SIG-M5 treated with dmso at 0.1 percent for 504 hours (cell line): ENCODE results near the gene PPP4R4.
"Not testable (repeated sequence)": the region's sequence is repeated elsewhere in the genome, so short reads cannot be mapped to it uniquely, and the experiment has no call there.

Experiments
- DNase-seq: peaks from one replicate; lab custom pipeline; 2025; ENCODE audit not compliant: unreplicated experiment; lab: John Stamatoyannopoulos, UW

Gene PPP4R4

DNA sequence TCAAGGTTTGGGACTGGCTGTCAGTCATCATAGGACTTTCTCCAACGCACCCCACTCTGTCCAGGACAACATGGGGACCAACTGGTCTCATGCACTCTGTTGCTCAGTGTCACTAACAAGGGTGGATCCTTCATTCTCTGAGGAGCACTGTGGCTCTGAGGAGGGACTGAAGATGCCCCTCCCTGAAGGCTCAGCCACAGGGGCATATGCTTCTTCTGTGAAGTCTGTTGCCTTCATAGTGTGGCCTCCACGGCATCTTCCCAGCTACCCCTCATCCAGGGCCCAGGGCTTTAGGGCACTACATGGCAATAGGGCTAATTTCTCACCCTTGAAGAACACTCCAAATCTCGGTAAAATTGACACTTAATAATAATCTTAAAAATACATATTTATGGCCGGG lies 30.4 kb upstream of the PPP4R4 start:
- DNase-seq, result no peak

GRCh38 chr14:94144765-94145164 lies 29.4 kb upstream of the PPP4R4 start:
- no peak for DNase-seq

DNA sequence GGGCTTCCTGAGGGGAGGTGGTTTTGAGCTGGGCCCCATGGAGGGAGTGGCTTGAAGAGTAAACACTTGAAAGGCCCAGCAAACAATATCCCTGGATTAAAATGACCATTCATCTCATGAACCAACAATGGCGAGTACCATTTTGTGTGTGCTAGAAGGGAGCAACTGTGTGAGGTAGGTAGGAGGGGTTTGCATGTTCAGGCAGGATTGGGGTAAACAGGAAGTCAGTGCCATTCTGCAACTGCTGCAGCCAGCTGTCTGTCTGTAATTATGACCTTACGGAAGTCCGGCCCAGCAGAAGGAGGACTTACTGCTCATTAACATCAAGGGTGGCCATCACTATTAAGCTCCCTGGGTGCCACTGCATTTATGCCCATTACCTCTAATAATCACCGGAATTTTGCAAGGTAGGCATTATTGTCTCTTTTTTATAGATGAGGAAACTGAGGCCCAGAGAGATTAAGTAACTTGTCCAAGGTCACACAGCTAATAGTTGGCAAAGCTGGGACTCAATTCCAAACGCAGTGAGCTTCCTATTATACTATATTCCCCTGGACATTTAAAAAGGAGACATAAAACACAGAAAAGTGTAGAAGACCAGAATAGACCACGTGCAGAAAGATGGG lies 28.1 kb upstream of the PPP4R4 start:
- no peak for DNase-seq

DNA sequence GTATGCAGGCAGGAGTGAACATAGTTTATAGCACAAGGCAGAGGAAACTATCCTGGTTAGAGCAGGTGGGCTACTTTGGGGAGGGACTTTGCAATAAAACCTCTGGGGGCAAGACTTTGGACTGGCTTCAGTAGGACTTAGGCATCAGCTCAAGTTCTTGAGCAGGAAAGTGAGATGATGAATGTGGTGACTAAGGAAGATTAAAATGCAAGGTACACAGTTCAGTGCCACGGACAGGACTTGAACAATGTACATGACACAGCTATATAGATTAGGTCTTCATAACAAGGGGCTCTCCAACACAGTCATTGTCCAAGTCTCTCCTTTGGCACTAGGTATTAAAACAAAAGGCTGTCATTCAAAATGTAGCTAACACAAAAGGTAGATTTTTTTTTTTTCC lies 21.4 kb upstream of the PPP4R4 start:
- no peak for DNase-seq

DNA sequence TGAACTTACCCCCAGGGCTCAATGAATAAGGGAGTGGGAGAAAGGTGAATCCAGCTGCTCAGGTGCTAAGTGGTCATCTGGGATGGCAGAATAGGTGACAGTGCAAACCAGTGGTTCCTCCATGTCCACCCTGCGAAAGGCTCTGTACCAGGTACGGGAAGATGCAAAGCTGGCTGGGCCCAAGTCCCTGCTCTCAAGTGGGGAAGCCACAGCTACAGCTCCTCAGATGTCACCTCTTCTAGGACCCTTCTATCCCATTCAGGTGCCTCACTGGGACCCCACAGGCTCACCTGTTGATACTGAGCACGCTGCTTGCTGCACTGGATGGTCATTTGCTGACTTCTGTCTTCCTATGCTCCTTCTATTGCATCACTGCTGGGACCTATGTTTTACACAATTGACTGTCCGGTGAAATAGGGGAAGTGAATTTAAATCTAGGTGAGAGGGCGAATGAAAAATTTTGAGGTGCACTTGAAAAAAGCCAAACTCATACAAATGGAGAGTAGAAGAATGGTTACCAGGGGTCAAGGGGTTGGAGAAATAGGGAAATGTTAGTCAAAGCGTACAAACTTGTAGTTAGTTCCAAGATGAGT lies 20.3 kb upstream of the PPP4R4 start:
- no peak for DNase-seq

- DNase-seq, result not testable (repeated sequence)
Measured at GRCh38 chr14:94156143-94156542, 18.0 kb upstream of the PPP4R4 start.

DNA sequence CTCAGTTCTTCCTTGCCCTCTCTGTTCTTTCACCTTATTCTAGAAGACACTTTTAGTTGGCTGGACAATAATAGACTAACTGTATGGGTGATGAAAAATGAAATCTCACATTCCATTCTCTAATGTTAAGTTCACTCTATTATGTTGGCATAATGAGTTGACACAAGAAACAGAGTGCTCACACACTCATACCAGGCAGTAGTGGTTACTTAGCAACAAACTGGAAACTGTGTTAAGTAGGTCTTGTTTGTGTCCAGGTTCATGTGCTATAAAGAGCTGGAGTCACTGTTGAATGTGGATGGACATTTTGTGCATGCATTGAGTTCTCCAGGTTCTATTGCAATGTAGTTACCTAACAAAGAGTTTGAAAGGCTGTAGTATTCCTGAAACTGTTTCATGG lies 16.9 kb upstream of the PPP4R4 start:
- no peak for DNase-seq

GRCh38 chr14:94158239-94158883 lies 15.8 kb upstream of the PPP4R4 start:
- no peak for DNase-seq

- DNase-seq, result no peak
Measured at GRCh38 chr14:94161058-94161457, 13.1 kb upstream of the PPP4R4 start.

DNA sequence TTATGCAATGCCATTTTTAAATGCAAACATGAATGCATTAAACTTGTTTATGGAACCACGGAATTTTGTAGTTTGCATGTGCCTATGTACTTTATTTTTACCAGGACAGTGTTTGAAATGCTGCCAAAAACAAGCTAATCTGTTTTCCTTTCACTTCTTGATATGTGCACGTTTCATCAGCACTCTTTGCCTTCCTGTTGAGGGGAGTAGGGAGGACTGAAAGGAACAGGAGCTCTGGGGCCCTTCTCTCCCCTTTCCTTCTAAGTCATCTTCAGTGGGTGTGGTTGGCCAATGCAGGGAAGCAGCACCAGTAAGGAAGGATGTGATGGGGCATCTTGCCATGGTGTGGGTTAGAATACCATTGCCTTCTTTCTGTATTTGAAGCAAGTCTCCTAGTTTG lies 12.1 kb upstream of the PPP4R4 start:
- DNase-seq, result peak; percentile 28

GRCh38 chr14:94162466-94162865 lies 11.7 kb upstream of the PPP4R4 start:
- DNase-seq, result no peak

DNA sequence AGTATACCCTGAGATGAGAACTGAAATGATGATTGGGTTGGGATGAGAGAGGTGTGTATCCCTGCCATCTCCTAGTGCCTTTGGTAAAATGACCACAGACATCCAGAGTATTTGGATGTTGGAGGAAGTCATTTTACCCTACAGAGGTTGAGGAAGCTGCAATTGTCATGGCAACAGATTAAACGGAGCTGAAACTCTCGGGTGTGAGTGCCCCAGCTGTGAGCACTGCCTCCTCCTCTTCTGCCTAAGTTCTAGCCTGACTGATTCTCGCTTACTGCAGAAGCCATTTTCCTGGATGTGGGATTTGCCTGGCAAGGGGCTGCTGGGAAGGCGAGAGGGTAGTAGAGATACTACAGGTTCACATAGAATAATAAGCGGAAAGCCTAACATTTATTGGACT lies 10.3 kb upstream of the PPP4R4 start:
- peak; percentile 11 for DNase-seq

DNA sequence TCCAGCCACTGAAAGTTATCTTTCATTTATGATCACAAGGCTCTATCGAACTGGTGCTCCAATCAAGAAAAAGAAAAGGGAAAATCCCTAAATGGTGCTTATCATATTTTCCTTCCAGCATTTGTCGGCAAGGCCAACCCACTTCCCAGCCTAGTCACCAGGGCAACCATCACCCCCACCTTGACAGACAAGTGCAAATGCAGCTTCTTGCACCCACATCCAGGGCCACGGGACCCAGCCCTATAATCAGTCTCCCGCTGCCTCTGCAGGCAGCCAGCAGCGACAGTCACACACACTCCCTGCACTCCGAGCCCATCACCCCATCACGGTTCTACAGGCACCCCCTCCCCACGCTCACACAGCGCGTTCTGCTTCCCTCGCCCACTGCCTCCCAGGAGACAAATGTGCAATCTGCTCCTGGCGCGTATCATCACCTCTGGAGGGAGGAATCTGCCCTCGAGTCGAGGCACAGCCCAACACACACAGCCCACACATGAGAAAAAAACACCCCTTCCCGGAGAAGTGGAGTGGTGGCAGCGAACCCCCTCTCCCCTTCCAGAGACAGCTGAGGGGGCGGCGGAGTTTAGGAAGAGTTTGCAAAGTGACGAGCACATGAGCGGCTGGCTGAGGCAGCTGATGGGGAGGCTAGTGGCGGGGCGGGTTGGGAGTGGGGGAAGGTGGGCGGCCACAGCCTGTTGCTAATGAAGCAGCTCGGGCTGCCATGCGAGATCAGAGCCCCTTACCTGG lies 9.3 kb upstream of the PPP4R4 start:
- DNase-seq, result no peak

- DNase-seq, result no peak
Measured at GRCh38 chr14:94165744-94166143, 8.4 kb upstream of the PPP4R4 start.

DNA sequence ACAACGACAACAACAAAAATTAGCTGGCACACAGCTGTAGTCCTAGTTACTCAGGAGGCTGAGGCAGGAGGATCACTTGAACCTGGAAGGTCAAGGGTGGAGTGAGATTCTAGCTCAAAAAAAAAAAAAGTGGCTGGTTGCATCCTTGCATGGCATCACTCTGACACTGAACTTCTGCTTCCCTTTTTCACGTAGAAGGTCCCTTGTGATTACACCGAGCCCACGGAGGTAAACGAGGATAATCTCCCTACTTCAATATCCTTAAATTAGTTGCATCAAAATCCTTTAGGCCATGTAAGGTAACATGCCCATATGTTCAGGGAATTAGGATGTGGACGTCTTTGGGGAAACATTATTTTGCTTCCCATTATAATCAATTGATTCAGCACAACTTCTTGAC lies 4.0 kb upstream of the PPP4R4 start:
- no peak for DNase-seq

DNA sequence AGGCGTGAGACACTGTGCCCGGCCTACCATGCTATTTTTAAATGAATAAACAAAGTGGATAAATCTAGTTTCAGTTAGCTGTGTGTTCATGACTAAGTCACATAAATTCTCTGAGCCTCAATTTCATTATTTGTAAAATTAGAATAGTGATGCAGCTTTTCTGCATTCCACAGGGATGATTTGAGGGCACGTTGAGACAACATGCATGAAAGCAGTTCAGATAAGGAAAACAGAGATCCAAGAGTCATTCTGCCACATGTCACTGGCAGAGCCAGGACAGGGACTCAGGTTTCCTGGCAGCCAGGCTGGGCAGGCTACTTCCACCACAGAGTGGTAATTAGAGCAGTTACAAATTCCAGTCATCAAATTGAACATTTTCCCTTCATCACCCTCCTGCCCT lies 2.9 kb upstream of the PPP4R4 start:
- no peak for DNase-seq

GRCh38 chr14:94172545-94172944 lies 1.6 kb upstream of the PPP4R4 start:
- no peak for DNase-seq

GRCh38 chr14:94173471-94173884 lies 644 bp upstream of the PPP4R4 start:
- DNase-seq, result no peak

- no peak for DNase-seq
Measured at GRCh38 chr14:94174604-94175010, 485 bp downstream of the PPP4R4 start.

DNA sequence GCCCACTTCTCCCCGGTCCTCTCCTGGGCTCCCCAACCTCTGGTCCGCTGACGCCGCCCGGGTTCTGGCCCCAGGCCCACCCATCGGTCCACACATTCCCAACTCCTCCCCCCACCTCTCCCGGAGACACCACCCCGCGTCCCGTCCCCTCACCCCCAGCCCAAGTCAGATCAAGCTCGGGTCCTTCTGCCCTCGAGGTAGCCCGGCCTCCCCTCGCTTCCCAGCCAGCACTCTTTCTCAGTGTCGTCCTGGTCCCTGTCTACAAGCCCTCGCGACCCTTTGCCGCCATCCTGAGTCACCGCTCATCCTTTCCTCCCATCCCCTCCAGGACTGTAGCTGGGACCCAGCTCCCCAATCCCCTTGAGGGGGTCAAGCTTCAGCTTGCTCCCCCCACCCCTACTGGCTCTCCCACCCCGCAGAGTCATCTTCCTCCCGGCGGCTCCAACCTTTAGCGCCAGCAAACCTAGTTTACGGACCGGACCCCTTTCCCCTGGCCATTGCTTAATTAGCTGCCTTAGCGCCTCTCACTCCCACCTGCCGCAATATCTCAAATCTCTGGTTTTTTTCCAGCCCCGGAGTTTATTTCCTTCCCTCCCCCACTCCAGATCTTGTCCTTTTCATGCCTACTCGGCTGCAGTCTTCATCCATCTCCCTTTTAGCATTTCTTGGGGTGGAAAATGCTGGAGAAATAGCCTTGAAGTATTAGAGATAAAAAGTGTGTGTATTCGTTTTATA lies 1.1 kb downstream of the PPP4R4 start:
- no peak for DNase-seq

DNA sequence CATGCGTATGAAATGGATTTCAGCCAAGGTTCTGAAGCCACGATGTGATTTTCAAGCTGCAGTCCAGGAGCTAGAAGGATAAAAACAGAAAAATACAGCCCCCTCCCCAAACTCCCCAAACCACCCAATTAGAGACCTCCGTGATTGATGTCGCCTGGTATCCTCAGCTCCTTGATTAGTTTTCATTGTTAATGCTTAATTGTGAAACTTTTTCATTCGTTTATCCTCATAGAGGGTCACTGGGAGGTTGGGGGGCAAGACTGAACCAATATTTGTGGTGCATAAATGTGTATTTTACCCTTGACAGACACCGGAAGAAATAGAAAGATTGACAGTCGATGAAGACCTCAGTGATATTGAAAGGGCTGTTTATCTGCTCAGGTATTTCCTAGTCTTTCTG lies 1.6 kb downstream of the PPP4R4 start:
- no peak for DNase-seq
